Endothelial cell (in vitro differentiated cells): ENCODE measurements around the gene FBXO27. TPM values are rescaled to one million over a fixed set of nuclear protein-coding genes. Genes with fewer than 3 reads are reported as not detected.

ENCODE experiments used
- DNase-seq: peaks from one replicate; pipeline ENCODE4 v3.0.0; 2021; ENCODE audit warnings: low spot score
- H3K27ac Mint-ChIP-seq: one replicate; pipeline ENCODE4 v1.8.0; 2021; ENCODE audit warnings: mixed read lengths, inconsistent platforms; ENCODE audit not compliant: unreplicated experiment
- H3K27me3 Mint-ChIP-seq: one replicate; pipeline ENCODE4 v1.8.0; 2021; ENCODE audit warnings: mild to moderate bottlenecking, moderate library complexity, mixed read lengths, inconsistent platforms; ENCODE audit not compliant: unreplicated experiment
- H3K36me3 Mint-ChIP-seq: one replicate; pipeline ENCODE4 v1.8.0; 2021; ENCODE audit warnings: mild to moderate bottlenecking, low read depth, mixed read lengths, inconsistent platforms; ENCODE audit not compliant: unreplicated experiment
- H3K4me1 Mint-ChIP-seq: one replicate; pipeline ENCODE4 v1.8.0; 2021; ENCODE audit warnings: mild to moderate bottlenecking, mixed read lengths, inconsistent platforms; ENCODE audit not compliant: unreplicated experiment
- H3K4me3 Mint-ChIP-seq: one replicate; pipeline ENCODE4 v1.8.0; 2021; ENCODE audit warnings: mild to moderate bottlenecking, mixed read lengths, inconsistent platforms; ENCODE audit not compliant: unreplicated experiment
- H3K9me3 Mint-ChIP-seq: one replicate; pipeline ENCODE4 v1.8.0; 2021; ENCODE audit warnings: mixed read lengths, inconsistent platforms; ENCODE audit not compliant: unreplicated experiment
- CTCF ChIP-seq: fragments of 200-600 bp; sonication (generic); IDR thresholded peaks from one replicate; pipeline ENCODE4 v1.5.0; 2021; ENCODE audit warnings: antibody characterized with exemption; ENCODE audit not compliant: unreplicated experiment
- total RNA-seq: library from RNA; stranded (reverse); fragmentation: NEBNext Ultra II Directional; extraction: Animal tissue kit (Norgen Biotek cat#: 25700); gene quantifications from one replicate; pipeline ENCODE4 v1.2.1, GENCODE V29; 2021; ENCODE audit not compliant: unreplicated experiment

Gene FBXO27
- total RNA-seq, 1 donor from 2014 or later: 4.0 TPM

GRCh38 chr19:39052846-39053245, 20.5 kb upstream of the FBXO27 start:
- TF ChIP-seq CTCF: no peak
- no peaks in the 10 kb centered on the region for H3K9me3 Mint-ChIP-seq
- H3K4me3 Mint-ChIP-seq: no peak overlapping the region
- H3K36me3 Mint-ChIP-seq: peaks cover 4% of the 10 kb centered on the region
- no peak overlapping the region for H3K27ac Mint-ChIP-seq
- no peak for DNase-seq
- no peaks in the 10 kb centered on the region for H3K4me1 Mint-ChIP-seq
- H3K27me3 Mint-ChIP-seq: no peaks in the 10 kb centered on the region

GRCh38 chr19:39052243-39052746, 19.9 kb upstream of the FBXO27 start:
- Mint-ChIP-seq H3K4me1 (no peaks in the 10 kb centered on the region), H3K9me3 (no peaks in the 10 kb centered on the region), H3K36me3 (peaks cover 4% of the 10 kb centered on the region), H3K4me3 (no peak overlapping the region), H3K27me3 (no peaks in the 10 kb centered on the region), H3K27ac (no peak overlapping the region)
- peak; percentile 96 for TF ChIP-seq CTCF
- peak; percentile 78 for DNase-seq

GRCh38 chr19:39047073-39047472, 14.7 kb upstream of the FBXO27 start:
- peaks cover 4% of the 10 kb centered on the region for H3K36me3 Mint-ChIP-seq
- H3K4me3 Mint-ChIP-seq: no peak overlapping the region
- no peak for TF ChIP-seq CTCF
- peaks cover 4% of the 10 kb centered on the region for H3K9me3 Mint-ChIP-seq
- H3K27me3 Mint-ChIP-seq: no peaks in the 10 kb centered on the region
- no peak for DNase-seq
- no peak overlapping the region for H3K27ac Mint-ChIP-seq
- H3K4me1 Mint-ChIP-seq: no peaks in the 10 kb centered on the region

- peaks cover 4% of the 10 kb centered on the region for H3K36me3 Mint-ChIP-seq
- H3K4me3 Mint-ChIP-seq: no peak overlapping the region
- no peak for TF ChIP-seq CTCF
- DNase-seq: no peak
- no peaks in the 10 kb centered on the region for H3K27me3 Mint-ChIP-seq
- H3K4me1 Mint-ChIP-seq: no peaks in the 10 kb centered on the region
- no peak overlapping the region for H3K27ac Mint-ChIP-seq
- peaks cover 4% of the 10 kb centered on the region for H3K9me3 Mint-ChIP-seq
These were observed 13.9 kb upstream of the FBXO27 start for GRCh38 chr19:39046037-39046821.

GRCh38 chr19:39045506-39045905, 13.2 kb upstream of the FBXO27 start:
- no peak for DNase-seq
- peaks cover 4% of the 10 kb centered on the region for H3K36me3 Mint-ChIP-seq
- no peaks in the 10 kb centered on the region for H3K27me3 Mint-ChIP-seq
- H3K4me1 Mint-ChIP-seq: no peaks in the 10 kb centered on the region
- H3K9me3 Mint-ChIP-seq: peaks cover 4% of the 10 kb centered on the region
- no peak for TF ChIP-seq CTCF
- no peak overlapping the region for H3K27ac Mint-ChIP-seq
- H3K4me3 Mint-ChIP-seq: no peak overlapping the region
